ENCODE results near the gene ETNK1.
"Not testable (repeated sequence)": the region's sequence is repeated elsewhere in the genome, so short reads cannot be mapped to it uniquely, and the experiment has no call there.

Gene ETNK1

DNA sequence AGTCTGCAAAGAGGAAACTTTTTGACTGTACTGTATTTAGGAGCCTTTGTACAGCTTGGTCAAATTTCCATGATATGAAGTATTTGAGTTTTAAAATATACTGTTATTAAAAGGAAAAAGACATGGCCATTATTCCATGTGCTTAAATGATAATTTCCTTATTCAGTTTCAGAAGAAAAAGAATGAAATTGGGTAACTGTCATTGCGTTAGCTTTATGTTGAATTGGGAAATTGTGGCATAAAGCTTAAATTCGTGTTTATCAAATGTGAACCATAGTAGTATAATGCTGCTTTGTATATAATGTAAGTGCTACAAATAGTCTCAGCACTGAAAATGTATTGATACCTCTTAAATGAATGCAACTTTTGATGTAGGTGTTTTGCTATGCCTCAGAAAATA lies 64.9 kb downstream of the ETNK1 start:
- DNase-seq (ENCODE audit: low spot score), result no peak

DNA sequence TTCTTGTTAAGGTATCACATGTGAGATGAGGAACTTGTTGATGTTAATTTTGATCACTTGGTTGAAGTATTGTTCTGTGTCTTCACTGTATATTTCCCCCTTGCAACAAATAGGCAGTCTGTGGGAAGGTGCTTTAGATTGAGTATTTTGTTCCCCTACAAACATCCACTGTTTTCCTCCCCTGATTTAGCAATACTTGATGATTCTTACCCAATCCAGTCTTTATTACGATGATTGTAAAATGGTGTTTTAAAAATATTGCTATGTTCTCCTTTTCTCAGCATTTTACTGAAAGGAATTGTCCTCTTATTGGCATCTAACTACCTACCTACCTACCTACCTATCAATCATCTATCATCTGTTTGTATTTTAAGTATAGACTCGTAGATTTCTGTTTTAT lies 66.3 kb downstream of the ETNK1 start:
- DNase-seq (ENCODE audit: low spot score), result no peak

DNA sequence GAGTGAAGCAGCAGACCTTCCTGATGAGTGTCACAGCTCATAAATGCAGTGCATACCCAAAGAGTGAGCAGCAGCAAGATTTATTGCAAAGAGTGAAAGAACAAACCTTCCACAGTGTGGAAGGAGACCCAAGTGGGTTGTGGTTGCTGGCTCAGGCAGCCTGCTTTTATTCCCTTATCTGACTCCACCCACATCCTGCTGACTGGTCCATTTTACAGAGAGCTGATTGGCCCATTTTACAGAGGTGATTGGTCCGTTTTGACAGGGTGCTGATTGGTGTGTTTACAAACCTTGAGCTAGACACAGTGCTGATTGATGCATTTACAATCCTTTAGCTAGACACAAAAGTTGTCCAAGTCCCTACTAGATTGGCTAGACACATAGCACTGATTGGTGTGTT lies 67.5 kb downstream of the ETNK1 start:
- not testable (repeated sequence) for DNase-seq (ENCODE audit: low spot score)

DNA sequence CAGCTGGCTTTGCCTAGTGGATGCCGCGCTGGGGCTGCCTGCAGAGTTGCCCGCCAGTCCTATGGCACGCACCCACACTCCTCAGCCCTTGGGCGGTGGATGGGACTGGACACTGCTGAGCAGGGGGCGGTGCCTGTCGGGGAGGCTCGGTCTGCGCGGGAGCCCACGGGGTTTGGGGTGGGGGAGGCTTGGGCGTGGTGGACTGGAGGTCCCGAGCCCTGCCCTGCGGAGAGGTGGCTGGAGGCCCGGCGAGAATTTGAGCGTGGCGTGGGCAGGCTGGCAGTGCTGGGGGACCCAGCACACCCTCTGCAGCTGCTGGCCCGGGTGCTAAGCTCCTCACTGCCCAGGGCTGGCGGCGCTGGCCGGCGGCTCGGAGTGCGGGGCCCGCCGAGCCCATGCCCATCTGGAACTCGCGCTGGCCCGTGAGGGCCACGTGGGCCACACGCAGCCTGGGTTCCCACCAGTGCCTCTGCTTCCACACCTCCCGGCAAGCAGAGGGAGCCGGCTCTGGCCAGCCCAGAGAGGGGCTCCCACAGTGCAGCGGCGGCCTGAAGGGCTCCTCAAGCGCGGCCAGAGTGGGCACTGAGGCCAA lies 68.1 kb downstream of the ETNK1 start:
- no peak for DNase-seq (ENCODE audit: low spot score)

DNA sequence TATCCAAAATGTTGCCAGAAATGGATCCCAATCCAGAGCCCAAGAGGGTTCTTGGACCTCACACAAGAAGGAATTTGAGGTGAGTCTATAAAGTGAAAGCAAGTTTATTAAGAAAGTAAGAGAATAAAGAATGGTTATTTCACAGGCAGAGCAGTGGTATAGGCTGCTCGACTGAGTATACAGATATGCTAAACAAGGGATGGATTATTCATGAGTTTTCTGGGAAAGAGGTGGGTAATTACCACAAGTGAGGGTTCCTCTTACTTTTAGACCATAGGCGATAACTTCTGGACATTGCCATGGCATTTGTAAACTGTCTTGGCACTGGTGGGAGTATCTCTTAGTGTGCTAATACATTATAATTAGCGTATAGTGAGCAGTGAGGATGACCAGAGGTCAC lies 73.6 kb downstream of the ETNK1 start:
- no peak for DNase-seq (ENCODE audit: low spot score)

DNA sequence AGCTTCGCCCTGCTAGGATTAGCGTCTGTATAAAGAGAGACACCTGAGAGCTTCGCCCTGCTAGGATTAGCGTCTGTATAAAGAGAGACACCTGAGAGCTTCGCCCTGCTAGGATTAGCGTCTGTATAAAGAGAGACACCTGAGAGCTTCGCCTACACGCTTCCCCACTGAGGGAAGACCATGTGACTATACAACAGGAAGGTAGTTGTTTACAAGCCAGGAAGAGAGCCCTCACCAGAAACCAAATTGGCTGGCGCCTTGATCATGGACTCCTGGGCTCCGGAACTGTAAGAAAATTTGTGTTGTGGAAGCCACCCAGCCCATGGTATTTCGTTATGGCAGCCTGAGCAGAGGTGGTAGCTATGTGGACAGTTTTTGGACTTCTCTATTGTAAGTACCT lies 74.7 kb downstream of the ETNK1 start:
- DNase-seq (ENCODE audit: low spot score), result not testable (repeated sequence)

DNA sequence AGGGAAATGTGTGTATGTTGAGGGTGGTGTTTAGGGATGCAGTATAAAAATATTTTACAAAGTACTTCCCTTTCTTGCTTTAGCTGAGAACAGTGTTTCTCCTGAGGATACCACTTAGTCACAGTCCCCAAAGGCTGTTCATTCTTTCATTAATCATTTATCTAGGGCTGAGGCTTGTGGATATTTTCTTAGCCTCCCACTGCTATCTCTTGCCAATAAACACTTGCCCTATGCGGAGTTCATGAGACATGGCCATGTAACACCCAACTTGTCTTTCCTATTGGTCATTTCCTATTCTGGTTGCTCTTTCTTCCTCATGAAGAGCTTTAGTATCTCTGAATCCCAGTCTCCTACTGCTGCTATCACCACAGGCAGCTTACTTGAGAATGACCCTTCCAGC lies 75.1 kb downstream of the ETNK1 start:
- no peak for DNase-seq (ENCODE audit: low spot score)

DNA sequence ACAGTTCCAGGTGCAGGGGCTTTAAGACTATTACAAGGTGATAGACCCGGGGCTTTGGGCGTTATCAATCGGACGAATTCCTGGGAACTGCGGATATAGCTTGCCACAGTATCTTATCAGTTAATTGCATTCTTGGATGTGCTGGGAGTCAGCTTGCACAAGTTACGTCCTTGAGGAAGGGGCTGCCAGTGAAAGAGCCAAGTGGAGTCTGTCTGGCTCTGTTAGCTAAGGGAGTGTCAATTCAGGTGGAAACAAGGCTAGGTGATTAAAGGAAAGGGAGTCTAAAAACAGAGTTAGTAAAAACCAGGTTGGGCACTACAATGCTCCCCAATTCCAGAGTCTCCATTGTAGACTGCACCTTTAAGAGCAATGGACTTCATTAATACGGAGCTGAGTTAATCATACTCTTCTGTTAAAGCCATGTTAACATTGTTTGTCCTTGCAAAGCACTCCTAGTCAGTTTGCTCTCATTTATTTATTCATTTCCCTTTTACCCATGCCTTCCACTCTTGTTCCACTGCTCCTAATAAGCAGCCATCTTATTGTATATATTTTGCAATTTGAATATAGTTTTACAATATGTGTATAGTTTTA lies 76.3 kb downstream of the ETNK1 start:
- not testable (repeated sequence) for DNase-seq (ENCODE audit: low spot score)

DNA sequence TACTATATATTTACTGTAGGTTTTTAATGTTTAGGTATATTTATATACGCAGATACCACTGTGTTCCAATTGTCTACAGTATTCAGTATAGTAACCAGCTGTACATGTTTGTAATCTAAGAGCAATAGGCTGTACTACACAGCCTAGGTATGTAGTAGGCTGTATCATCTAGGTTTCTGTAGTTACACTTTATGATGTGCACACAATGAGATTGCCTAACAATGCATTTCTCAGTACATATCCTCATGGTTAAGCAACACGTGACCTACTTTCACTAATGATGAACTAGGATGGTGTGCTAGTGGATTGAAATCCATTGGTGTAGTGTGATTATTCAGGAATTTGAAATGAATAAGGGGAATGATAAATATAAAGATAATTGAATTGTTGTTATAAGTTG lies 77.7 kb downstream of the ETNK1 start:
- no peak for DNase-seq (ENCODE audit: low spot score)

DNA sequence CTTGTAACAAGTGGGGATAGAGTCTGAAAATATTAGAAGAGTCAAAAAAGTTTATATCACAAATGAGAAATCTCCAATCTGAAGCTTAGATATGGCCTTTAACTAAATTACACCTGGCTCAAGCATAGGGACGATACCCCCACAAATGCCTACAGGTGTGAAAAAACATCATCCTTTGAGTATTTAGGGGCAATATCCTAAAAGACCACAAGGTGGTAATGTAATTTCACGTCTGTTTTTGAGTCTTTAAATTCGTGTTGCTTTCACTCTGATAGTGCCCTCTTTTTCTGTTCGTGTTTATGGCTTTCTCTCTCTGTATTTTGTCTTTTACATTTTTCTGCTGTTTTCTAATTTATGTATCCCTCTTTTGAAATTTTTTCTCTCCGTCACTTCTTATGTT lies 84.3 kb downstream of the ETNK1 start:
- DNase-seq (ENCODE audit: low spot score), result no peak

DNA sequence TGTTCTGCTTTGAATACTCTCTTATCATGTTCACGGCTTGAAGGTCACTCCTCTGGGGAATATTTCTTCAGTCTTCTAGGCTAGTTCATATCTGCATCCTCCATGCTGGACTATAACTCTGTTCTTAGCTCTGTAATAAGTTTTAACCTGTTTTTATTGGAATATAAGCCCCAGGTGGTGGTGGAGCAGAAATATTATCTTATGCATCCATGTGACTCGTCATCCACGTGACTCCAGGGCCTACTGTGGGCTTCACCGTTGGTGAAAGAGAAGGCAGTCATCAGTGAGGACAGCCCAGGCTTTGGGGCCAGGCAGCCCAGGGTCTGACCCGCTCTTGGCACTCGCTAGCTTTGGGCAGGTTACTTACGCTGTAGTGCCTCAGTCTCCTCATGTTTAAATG lies 87.1 kb downstream of the ETNK1 start:
- DNase-seq (ENCODE audit: low spot score), result no peak

DNA sequence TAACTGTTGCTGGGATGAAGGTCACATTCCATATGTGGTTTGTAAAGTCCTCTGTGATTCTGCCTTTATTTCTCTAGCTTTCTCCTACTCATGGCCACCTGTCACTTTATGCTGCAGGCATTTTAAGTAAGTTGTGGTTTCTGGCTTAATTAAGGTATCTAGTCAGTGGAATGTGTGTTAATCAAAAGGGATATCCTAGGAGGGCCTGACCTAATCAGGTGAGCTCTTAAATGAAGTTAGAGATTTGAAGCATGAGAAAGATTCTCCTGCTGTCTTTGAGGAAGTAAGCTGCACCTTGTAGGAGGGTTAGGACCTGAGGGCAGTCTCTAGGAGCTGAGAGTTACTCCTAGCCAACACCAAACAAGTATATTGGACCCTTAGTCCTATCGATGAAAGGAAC lies 90.3 kb downstream of the ETNK1 start:
- DNase-seq (ENCODE audit: low spot score), result no peak

DNA sequence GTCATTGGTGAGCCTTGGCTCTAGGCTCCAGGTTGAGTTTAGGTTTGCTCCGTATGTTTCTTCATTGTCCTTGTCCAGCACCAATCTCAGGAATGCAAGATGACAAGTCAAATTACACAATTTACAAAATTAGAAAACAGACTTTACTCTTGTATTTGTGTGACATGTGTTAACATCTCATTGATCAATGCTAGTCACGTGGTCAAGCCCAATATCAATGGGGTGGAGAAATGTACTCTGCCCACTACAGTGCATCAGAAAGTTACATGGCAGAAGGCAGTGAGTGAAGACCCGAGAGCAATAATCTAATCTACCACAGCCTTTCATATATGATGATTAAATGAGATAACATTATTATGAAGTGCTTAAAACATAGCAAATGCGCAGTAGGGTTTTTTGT lies 94.8 kb downstream of the ETNK1 start:
- no peak for DNase-seq (ENCODE audit: low spot score)

DNA sequence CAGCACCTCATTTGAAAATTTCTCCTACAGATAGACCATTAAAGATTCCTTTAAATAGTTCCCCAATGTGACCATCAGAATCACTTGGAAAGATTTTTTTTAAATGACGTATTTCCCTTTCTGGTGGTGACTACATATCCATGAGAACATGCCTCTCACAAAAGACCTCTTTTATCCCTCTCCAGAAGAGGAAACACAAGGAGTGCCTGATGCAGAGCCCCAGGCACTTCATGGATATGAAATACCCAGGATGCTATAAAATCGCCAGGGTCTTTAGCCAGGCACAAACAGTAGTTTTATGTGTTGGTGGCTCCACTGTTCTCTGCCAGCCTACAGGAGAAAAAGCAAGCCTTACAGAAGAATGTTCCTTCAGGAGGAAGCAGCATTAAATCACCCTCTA lies 97.1 kb downstream of the ETNK1 start:
- DNase-seq (ENCODE audit: low spot score), result no peak

DNA sequence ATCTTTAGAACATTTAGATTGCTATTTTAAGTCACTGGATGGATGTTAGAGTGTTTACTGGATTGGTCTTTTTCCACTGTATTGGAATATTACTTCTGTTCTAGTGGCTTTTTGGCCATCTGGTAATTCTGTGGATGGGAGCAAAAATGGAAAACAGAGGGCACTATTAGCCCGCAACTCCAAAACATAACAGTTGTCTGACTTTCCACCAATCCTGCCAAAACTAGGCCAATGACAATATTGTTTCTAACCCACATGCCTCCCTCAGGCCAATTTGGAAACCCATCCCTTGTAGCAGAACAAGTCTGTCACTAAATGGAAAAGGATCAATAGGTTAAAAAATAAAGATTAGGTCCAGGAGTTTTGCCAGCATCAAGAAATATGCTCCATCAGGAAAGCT lies 97.8 kb downstream of the ETNK1 start:
- DNase-seq (ENCODE audit: low spot score), result no peak

DNA sequence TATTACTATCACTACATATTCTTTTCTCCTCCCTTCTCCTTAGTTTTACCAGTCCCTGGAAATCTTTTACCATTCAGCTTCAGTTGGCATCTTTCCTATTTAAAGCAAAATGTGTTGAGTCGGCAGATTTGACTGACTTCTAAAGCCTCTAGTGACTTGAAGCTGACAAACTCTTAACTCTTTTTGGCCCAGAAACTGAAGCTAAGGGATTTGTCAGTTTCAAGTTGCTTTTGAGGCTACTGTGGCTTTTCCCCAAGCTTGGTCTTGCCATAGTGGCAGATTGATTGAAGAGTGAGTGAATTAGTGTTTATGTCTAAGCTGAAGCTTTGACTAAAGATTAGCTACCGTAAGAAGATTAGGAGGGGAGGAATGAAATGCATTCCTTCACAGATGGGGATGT lies 104.0 kb downstream of the ETNK1 start:
- DNase-seq (ENCODE audit: low spot score), result no peak

DNA sequence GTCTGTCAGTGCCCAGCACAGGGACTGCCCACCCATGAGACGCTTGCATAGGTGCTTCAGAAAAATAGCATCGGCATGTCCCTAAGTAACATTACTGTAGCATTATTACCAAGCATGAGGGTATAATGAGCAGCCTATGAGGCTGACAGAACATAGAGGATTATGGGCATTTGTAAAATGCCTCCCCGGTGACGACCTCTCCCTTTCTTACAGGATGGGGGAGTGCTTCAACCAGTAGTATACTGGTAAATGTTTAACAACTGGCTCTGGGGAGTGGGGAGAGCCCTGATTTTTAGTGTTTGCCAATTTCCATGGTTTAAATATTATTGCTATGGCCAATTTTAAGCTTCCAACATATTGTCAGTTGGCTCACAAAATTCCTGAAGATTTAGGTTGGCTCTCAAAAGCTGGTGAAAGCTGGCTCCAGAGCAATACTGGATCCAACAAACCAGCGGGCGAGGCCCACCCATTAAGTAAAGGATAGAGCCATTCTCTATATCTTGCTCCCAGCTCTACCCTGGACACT lies 104.5 kb downstream of the ETNK1 start:
- no peak for DNase-seq (ENCODE audit: low spot score)

DNA sequence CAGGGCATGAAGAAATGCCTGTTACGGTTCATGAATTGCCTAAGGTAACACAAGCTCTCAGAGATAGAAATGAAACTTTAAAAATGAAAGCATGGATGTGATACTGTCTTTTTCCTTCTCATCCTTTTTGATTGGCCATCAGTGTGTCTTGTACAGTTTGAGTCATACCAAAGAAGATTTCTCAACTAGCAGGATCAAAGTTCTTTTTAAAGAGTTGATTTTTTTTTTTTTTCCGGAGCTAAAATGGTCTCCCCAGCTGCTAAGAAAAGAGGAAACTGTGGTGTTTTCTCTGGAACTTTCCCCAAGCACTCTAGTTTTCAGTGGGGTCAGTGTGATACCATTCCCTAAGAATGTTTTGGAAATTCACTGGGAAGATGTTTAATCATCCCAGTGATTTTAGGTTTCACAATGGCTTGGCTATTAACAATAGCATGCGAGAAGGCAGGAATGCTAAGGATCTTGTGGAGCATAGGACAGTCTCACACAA lies 105.0 kb downstream of the ETNK1 start:
- no peak for DNase-seq (ENCODE audit: low spot score)

DNA sequence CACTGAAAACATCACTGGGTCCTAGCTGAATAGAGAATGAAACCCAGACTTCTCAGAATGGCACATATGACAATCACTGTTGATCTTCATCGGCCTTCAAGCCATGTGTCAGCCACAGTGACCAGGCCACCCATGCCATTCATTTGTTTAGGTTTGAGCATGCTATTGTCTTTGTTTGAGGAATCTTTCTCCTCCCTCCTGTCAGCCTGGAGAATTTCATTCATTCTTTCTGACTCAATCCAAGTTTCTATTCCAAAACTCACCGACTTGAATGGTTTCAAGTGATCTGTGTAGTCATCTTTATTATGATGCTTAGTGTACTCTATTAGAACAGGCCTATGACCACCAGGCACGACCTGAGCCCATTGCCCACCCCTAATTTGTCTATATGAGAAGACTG lies 106.3 kb downstream of the ETNK1 start:
- DNase-seq (ENCODE audit: low spot score), result no peak

DNA sequence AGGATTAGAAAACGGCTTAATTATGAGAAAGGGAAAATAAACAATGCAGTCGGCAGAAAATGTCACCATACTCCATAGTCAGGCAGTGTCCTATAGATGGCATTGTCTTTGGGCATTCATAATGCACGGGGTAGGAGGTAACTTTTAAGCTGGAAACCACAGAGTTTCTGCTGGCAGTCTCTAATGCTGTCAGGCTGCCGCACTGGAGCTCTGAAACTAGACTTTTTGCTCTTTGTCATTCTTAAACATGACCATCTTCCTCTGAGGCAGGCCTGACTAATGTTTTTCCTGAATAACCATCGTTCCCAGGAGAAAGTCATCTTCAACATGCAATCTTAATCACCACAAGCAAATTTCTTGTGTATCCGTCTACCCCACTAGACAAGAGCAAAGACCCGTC lies 108.8 kb downstream of the ETNK1 start:
- no peak for DNase-seq (ENCODE audit: low spot score)

DNA sequence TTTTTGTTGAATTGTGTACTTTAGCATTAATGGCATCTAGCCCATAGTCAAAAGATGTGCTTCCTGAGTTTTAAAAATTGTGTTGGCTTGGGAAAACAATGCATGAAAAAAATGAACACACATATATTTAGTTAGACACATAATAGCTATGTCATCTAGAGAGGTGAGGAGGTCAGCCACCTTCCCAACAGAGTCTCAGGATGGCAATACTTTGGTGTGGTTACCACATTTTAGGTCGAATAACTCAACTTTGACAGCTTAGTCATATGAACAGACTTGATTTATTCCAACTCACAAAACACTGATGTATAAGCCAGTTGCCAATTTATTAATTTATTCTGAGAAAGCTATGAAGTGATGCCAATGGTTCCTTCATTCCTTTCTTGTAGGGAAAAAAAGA lies 114.0 kb downstream of the ETNK1 start:
- DNase-seq (ENCODE audit: low spot score), result no peak

All from hematopoietic multipotent progenitor cell treated with erythropoietin and hydrocortisone succinate and interleukin-3 and kit ligand, for 17 days (in vitro differentiated cells).